ENCODE data around the gene FLII.

Gene FLII

GRCh38 chr17:18245038-18245776 lies 13.3 kb downstream of the FLII start:
- DNase-seq (ENCODE audit: low read depth), result no peak
- TF ChIP-seq, protein P1, sequence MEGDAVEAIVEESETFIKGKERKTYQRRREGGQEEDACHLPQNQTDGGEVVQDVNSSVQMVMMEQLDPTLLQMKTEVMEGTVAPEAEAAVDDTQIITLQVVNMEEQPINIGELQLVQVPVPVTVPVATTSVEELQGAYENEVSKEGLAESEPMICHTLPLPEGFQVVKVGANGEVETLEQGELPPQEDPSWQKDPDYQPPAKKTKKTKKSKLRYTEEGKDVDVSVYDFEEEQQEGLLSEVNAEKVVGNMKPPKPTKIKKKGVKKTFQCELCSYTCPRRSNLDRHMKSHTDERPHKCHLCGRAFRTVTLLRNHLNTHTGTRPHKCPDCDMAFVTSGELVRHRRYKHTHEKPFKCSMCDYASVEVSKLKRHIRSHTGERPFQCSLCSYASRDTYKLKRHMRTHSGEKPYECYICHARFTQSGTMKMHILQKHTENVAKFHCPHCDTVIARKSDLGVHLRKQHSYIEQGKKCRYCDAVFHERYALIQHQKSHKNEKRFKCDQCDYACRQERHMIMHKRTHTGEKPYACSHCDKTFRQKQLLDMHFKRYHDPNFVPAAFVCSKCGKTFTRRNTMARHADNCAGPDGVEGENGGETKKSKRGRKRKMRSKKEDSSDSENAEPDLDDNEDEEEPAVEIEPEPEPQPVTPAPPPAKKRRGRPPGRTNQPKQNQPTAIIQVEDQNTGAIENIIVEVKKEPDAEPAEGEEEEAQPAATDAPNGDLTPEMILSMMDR (IDR thresholded peaks at IDR 0.05; ENCODE audit: control insufficient read depth, insufficient read depth, low read depth, low read length, missing control alignments), result no peak
- H3K4me3 ChIP-seq (ENCODE audit: control insufficient read depth, low read depth, low read length), result no peak overlapping the region

DNA sequence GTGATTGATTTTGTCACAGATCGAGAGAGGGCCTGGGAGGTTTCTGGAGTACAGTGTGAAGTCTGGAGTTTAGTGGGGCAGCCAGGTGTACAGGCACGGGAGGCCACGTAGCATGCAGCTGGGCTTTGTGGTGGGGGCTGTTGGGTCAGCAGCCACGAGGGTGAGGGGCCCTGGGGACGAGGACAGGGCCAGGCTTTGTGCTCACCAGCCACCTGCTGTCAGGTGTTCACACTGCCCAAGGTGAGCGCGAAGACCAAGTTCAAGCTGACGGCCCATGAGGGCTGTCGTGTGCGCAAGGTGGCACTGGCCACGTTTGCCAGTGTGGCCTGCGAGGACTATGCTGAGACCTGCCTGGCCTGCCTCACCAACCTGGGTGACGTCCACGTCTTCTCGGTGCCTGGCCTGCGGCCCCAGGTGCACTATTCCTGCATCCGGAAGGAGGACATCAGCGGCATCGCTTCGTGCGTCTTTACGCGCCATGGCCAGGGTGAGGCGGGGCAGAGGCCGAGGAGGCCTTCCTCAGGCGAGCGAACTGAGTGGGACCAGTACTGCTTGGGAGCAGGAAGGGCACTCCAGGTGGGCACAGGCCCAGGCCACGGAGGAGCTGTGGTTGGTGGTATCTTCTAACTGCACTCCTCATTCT lies 17.2 kb downstream of the FLII start:
- TF ChIP-seq, protein P1 (IDR thresholded peaks at IDR 0.05; ENCODE audit: control insufficient read depth, insufficient read depth, low read depth, low read length, missing control alignments), result no peak
- DNase-seq (ENCODE audit: low read depth), result no peak
- no peak overlapping the region for H3K4me3 ChIP-seq (ENCODE audit: control insufficient read depth, low read depth, low read length)

- DNase-seq (ENCODE audit: low read depth), result no peak
- TF ChIP-seq, protein P1 (IDR thresholded peaks at IDR 0.05; ENCODE audit: control insufficient read depth, insufficient read depth, low read depth, low read length, missing control alignments), result no peak
Measured at GRCh38 chr17:18240449-18240848, 18.1 kb downstream of the FLII start.

GRCh38 chr17:18238299-18238698 lies 20.2 kb downstream of the FLII start:
- TF ChIP-seq, protein P1 (IDR thresholded peaks at IDR 0.05; ENCODE audit: control insufficient read depth, insufficient read depth, low read depth, low read length, missing control alignments), result no peak
- no peak for DNase-seq (ENCODE audit: low read depth)
- no peak overlapping the region for H3K4me3 ChIP-seq (ENCODE audit: control insufficient read depth, low read depth, low read length)

More at GRCh38 chr17:18240449-18240848, 18.1 kb downstream of the FLII start:
- H3K4me3 ChIP-seq (ENCODE audit: control insufficient read depth, low read depth, low read length), result no peak overlapping the region

DNA sequence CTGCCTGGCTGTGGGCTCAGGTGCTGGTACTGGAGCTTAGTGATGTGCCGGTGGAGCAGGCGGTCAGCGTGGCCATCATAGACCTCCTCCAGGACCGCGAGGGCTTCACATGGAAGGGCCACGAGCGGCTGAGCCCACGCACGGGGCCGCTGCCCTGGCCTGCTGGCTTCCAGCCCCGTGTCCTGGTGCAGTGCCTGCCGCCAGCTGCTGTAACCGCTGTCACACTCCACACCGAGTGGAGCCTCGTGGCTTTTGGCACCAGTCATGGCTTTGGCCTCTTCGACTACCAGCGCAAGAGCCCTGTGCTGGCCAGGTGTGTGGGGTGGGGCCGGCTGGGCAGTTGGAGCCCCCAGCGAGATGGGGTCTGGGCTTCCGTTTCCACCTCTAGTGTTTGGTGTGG lies 21.1 kb downstream of the FLII start:
- no peak for DNase-seq (ENCODE audit: low read depth)
- TF ChIP-seq, protein P1 (IDR thresholded peaks at IDR 0.05; ENCODE audit: control insufficient read depth, insufficient read depth, low read depth, low read length, missing control alignments), result no peak
- no peak overlapping the region for H3K4me3 ChIP-seq (ENCODE audit: control insufficient read depth, low read depth, low read length)

- H3K4me3 ChIP-seq (ENCODE audit: control insufficient read depth, low read depth, low read length), result no peak overlapping the region
- TF ChIP-seq, protein P1 (IDR thresholded peaks at IDR 0.05; ENCODE audit: control insufficient read depth, insufficient read depth, low read depth, low read length, missing control alignments), result no peak
- DNase-seq (ENCODE audit: low read depth), result no peak
Measured at GRCh38 chr17:18236494-18236893, 22.0 kb downstream of the FLII start.

Measured in AG09309 (cell line).